LoVo (cell line): Measurements from ENCODE around the gene PRKAR1B.

Experiments
- DNase-seq: peaks from one replicate; pipeline ENCODE4 v3.0.0-alpha.2; 2016; ENCODE audit warnings: low spot score

Gene PRKAR1B

GRCh38 chr7:521221-522070, 205.6 kb downstream of the PRKAR1B start:
- DNase-seq: peak; percentile 70

DNA sequence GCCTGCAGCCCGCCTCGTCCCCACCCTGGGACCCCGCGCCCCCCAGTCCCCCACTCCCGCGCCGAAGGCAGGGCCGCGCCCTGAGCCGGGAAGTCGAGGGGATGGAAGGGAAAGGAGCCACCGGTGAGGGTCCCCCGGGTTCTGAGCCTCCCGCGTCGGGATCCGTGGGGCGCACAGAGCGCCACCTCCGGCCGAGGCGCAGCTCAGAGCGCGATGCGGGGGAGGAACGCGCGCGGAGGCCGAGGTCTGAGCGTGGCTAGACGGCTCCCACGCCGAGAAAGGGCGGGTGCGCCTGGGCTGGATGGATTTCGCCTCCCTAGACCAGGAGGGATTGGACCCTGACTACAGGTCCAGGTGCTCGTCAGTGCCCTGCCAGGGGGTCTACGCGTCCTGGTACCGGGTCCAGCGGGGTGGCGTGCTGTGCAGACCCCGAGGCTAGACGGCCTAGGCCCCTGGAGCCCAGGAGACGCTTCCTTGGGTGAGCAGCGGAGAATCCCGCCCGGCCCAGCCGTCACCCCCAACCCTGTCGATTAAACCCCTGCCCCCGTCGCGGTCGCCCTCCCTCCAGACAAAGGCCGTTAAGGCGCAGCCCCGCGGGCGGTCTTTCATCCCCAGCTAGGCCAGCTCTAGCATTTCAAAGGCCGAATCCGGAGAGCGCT, 206.4 kb downstream of the PRKAR1B start:
- DNase-seq: no peak

DNA sequence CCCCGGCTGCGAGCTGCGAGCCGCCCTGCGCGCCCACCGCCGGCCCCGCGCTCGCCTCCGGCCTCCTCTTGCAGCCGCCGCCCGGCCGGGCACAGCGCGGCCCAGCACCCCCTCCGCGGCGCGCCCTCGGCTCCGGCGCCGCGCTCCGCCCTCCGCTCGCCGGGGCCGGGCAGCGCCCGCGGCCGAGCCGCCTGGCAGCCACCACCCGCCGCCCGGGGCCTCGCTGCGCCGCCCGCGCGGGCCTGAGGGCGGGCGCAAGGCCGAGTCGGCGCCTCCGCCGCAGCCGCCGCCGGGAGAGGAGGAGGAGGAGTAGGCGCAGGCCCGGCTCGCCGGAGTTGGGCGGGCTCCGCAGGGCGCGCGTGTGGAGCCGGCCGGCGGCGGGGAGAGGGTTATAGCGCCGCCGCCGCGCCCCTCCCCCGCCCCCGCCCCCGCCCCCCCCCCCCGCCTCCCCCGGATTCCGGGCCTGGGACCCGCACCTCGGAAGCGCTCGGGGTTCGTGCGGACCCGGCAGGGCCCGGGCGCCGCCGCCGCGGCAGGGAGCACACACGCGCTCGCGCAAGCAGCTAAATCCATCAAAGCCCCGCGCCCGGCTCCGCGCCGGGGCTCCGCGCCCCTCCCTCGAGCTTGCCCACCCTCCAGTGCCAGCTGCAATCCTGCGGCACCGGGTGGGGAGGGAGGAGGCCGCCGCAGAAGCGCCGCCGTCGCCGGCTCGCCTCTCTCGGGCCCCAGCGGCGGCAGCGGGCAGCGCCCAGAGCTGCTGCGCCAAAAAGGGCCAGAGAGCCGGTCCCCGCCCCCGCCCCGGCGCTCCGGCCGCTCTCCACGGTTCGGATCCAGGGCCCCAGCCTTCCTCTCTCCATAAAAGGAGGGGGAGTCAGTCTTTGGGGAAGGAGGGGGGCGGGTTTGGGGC, 207.3 kb downstream of the PRKAR1B start, which contains the start of gene PDGFA:
Gene PDGFA, minus strand, starts transcription at position 363 of the 907 bp plus-strand sequence. CDS start 845 bp downstream, outside the sequence.
- peak; percentile 75 for DNase-seq

DNA sequence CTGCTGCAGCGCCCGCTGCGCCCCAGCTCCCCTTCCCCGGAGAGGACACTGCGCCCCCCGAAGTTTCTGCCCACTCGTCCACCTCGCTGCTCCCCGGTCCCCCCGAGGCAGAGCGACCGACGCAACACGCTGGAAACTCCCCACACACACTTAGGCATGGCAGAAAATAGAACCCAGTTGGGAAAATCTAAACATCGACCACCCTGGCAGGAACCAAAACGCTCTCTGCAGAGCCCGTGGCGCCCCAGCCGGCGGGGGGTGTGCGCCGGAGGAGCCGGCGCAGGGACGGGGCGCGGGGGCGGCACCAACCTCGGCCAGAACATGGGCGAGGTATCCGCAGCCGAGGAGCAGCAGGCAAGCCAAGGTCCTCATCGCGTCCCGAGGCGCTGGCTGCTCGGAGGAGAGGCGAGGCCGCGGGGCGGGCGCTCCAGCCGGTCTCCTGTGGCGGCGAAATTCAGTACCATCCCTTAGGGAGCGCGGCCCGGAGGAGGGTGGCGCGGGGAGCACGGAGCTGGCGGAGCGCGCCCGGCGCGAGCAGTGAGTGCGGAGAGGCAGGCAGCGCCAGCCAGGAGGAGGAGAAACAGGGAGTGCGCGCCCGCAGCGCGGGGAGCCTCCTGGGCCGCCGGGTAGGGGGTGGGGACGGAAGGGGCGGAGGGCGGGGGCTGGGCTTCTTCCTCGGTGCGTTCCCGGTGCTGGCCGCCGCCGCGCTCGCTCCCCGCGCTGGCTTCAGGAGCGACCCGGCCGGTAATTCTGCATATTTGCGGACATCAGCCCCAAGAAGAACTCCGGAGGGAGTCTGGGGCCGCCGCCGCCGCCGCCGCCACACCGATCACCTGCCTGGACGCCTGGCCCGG, 208.2 kb downstream of the PRKAR1B start:
- peak; percentile 87 for DNase-seq

DNA sequence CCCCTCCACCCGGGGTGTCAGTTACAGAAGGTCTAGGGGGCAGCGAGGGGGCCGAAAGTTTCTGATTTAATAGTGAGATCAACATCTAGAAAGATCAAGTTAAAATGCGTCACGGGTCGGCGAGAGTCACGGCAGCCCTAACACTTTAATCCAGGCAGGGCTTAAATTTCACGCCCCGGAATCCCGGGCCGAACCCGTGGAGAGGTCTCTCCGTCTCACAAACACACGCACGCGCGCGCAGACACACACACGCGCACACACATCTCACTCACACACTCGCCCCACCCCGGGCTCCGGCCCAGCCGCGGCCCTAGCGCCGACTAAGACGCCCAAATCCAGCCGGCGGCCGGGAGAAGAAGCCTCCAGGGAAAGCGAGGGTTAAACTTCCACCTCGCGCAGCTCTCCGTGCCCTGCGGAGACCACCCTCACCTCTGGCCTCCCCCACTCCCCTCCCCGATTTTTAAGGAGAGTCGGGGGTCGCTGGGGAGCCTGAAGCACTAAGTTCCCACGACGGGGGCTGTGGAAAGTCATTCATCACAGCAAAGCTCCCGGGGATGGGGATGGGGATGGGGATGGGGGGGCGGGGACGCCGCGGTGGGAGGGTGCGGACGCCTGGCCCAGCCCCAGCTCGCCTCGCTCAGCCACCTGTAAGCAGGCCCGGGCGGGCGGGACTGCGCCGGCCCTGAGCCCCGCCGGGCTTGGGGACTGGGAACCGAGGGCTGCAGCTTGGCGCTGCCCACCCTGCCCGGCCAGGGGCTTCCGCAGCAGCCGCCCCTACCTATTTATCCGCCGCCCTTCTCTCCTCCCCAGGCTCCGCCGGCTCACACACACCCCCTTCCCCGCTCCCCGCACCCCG, 209.1 kb downstream of the PRKAR1B start:
- peak; percentile 49 for DNase-seq

DNA sequence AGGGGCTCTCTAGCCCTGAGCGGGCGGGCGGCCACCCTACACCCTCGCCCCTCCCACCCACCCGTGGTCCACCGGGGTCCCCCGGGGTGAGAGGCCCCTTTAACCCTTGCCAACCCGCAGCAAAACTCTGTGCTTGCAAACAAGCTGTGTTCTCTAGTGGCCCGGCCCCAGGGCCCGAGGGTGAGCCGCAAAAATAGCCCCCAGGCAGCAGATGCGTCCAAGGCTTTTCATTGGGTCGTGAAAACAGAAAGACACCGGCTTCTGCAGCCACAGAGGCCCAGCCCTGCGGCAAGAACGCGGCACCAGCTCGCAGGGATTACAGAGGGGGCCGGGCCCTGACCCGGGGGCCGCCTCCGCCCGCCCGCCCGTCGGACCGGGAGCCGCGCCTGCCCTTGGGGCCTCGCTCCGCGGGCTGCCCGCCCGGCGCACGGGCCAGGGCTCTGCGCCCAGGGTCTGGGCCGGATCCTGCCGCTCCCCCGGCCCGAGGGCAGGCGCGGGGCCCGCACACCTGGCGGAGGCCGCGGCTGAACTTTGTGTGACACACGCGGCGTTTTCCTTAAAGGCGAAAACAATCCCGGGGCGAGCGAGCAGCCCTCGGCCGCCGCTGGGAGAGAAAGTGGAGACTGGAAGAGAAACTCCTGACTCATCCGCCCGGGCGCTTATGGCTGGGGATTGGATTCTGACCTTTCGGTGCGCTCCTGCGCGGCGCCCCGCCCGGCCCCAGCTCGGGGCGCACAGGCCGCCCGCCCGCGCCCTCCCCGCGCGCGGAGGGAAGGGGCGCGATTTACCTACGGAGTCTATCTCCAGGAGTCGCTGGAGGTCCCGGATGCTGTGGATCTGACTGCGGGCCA, 210.2 kb downstream of the PRKAR1B start:
- peak; percentile 65 for DNase-seq

DNA sequence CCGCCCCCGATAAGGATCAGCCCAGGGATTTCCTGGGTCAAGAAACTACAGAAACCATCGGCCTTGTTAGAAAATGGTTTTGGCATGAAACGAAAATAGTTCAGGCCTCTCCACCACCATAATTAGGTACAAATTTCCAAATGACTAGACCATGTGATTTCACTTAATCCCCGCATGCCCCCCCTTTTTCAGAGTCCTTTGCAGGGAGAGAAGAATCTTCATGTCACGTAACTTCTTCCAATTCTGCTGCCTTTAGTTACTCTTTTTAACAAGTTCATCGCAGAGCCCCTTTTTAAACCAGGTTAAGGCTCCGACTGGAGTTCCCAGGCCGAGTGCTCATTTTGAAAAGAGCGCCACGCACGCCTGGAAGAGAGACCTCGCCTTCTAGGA, 210.9 kb downstream of the PRKAR1B start:
- no peak for DNase-seq

GRCh38 chr7:515628-516027, 211.5 kb downstream of the PRKAR1B start:
- no peak for DNase-seq

DNA sequence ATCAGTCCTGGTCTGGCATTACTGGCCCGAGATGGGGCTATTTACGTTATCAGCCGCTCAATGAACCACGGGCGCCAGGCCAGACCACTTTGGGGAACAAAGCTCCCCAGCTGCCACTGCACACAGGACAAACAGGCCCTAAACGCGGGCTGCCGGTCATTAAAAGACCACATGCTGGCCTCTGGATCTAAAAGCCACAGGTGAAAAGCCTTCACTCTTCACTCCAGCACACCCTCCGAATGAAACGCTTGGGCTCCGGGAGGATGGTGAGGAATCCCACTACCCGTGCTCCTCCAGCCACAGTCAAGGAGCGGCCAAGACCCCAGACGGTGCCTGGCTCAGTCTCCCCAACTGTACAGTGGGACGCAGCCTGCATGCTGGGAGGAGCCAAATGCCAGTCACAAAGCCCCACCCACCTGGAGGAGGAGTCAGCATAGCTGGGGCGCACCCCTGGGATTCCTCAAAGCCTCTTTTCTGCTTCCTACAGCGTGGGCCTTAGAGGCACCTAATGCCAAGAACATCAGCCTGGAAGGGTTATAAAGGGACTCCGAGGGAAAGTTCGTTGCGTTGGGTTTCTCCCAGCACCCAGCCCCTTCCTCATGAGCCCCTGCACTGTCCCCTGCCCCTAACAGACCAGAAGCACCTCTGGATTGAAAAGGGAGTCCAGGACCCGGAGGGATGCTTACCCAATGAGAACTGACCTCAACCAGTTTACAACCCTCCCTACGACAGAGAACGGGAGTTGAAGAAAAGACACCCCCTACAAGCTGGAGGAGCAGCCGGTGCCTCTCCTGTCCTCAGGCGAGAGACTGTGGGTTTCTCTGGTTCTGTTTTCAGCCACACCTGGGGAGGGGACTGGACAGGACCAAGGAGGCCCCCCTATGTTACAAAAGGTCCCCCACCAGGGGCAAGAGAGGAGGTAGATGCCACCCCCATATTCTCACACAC, 212.2 kb downstream of the PRKAR1B start:
- no peak for DNase-seq

DNA sequence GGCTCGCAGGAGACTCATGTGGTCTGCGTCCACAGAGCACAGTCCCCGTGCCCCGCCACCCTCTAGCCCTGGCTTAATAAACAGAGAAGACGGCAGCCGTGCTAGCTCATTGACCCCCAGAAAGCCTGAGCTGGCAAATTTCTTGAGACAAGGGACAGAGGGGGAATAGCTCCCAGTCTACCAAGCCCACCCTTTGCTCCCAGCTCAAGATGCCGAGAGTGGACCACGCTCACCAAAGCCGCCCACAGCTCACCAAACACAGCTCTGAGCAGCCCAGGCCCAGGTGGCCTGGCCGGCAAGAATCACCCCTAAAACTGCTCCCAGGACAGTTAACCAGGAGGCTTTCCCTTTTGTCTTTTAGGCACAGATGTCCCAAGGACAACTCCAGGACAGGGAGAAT, 212.8 kb downstream of the PRKAR1B start:
- DNase-seq: no peak

DNA sequence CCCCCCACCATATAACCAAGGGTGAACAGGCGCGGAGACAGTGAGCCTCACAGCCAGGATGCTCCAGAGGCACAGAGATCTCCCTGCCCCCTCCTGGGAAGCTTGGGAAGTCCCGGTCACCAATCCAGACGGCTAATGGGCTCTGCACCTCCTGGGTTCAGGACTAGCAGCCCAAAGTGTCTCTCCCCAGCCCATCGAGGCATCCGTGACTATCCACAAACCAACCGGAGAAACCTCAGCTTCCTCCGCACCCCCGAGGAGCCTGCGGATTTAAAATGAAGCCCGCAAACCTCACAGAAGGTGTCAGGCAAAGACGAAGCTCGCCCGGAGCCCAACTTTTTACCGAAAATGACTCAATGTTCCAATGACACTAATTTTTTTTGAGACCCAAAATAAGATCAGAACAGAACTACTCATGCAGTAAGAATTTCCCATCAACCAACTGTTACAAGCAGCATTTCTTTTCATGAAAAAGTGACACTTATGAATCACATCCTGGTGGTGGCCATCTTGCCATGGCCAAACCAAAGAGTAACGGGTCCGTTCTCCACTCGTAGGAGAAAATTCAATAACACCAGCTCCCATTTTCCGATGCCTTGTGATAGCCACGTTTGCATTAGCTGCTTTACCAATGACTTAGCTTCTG, 213.4 kb downstream of the PRKAR1B start:
- DNase-seq: no peak

DNA sequence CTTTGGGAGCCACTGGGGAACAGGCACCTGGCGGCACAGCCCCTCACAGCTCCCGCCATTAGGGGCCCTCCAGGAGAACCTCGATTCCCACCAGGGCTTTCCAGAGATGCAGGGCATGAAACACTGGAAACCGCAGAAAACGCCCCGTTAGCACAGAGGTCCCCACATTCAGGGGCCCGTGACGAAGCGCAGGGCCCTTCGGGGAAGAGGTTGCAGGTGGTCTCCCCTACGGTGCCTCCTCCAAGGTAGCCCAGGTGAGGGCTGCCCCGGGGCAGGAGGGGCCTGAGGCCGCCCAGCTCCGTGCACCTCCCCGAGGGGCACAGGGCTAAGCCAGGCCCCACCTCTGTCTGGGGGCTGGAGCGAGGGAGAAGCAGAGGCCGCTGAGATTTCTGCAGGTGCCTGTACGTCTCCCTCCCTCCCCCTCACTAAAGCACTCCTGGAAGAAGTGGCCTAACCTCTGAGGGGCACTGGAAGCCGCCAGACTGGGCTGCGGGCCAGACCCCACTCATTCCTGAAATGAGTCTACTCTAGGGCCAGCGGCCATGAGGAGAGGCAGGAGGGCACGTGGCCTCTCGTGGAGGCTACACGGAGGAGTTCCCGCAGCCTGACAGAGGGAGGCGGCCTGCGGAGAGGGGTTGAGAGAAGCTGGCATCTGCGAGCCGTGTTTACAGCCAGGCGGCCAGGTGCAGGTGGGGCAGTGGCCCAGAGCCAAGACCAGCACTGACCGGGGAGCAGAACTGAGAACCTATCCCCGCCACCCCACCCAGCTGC, 214.4 kb downstream of the PRKAR1B start:
- no peak for DNase-seq

- no peak for DNase-seq
Measured at GRCh38 chr7:512146-512510, 215.0 kb downstream of the PRKAR1B start.

- no peak for DNase-seq
Measured at GRCh38 chr7:511476-512145, 215.5 kb downstream of the PRKAR1B start.

- DNase-seq: no peak
Measured at GRCh38 chr7:510782-511281, 216.2 kb downstream of the PRKAR1B start.

DNA sequence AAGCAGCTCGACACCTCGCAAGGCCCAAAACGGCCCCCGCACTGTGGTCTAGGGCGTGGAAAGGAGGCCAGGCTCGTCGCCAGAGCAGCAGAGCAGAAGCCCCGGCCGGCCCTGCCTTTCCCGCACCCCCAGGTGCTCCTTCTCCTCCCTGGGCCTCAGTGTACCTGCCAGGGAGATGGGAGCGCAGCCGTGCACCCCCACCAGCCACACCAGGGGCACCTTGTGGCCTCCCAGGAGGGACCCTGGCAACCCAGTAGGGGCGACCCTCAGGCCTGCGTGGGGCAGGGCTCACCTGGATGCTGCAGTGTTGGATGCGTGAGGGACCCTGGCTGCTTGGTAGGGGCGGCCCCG, 217.0 kb downstream of the PRKAR1B start:
- no peak for DNase-seq
